B cell (primary cell): ENCODE data around the gene TFDP1.

ENCODE experiments used
- EZH2 ChIP-seq: IDR thresholded peaks from 2 replicates; pipeline ENCODE4 v1.6.1; 2012; ENCODE audit warnings: borderline replicate concordance, low read depth, mild to moderate bottlenecking, moderate library complexity, low read length; ENCODE audit not compliant: insufficient read depth, poor library complexity, severe bottlenecking
- TF ChIP-seq, protein P1 (sequence below): fragments of 200-600 bp; IDR thresholded peaks from one replicate; pipeline ENCODE4 v1.8.0; 2022; ENCODE audit warnings: antibody characterized with exemption, mild to moderate bottlenecking

DNA sequence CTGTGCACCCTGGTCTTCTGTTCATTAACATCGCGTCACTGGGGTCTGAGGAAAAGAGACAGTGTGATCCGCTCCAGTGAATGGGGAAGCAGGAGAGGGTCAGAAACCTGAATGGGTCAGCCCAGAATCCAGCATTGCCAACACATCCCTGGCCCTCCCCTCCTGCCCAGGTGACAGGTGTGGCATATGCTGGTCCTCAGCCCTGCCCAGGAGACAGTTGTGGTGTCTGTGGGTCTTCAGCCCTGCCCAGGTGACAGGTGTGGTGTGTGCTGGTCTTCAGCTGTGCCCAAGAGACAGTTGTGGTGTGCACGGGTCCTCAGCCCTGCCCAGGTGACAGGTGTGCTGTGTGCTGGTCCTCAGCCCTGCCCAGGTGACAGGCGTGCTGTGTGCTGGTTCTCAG lies 8.0 kb downstream of the TFDP1 start:
- TF ChIP-seq, protein P1, sequence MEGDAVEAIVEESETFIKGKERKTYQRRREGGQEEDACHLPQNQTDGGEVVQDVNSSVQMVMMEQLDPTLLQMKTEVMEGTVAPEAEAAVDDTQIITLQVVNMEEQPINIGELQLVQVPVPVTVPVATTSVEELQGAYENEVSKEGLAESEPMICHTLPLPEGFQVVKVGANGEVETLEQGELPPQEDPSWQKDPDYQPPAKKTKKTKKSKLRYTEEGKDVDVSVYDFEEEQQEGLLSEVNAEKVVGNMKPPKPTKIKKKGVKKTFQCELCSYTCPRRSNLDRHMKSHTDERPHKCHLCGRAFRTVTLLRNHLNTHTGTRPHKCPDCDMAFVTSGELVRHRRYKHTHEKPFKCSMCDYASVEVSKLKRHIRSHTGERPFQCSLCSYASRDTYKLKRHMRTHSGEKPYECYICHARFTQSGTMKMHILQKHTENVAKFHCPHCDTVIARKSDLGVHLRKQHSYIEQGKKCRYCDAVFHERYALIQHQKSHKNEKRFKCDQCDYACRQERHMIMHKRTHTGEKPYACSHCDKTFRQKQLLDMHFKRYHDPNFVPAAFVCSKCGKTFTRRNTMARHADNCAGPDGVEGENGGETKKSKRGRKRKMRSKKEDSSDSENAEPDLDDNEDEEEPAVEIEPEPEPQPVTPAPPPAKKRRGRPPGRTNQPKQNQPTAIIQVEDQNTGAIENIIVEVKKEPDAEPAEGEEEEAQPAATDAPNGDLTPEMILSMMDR = no peak
- TF ChIP-seq EZH2 = no peak
